GM23338 (cell line): Measurements from ENCODE around the gene NFE2L3.

Source experiments
- CREB1 ChIP-seq: fragments of 250-450 bp; sonication (Bioruptor Pico); IDR thresholded peaks from 2 replicates; pipeline ENCODE4 v1.5.0; 2020; ENCODE audit warnings: low read depth, mild to moderate bottlenecking, moderate library complexity
- EZH2 ChIP-seq: fragments of 200-600 bp; sonication (generic); IDR thresholded peaks from one replicate; pipeline ENCODE4 v1.8.0; 2017; ENCODE audit warnings: antibody characterized with exemption, mild to moderate bottlenecking, low read depth; ENCODE audit not compliant: unreplicated experiment
- EZH2phosphoT487 ChIP-seq: fragments of 200-600 bp; sonication (generic); IDR thresholded peaks from one replicate; pipeline ENCODE4 v1.8.1; 2018; ENCODE audit warnings: antibody characterized with exemption; ENCODE audit not compliant: unreplicated experiment
- JUNB ChIP-seq: IDR thresholded peaks from one replicate; pipeline ENCODE4 v1.6.1; 2016; ENCODE audit warnings: antibody characterized with exemption; ENCODE audit not compliant: unreplicated experiment
- POLR2AphosphoS5 ChIP-seq: IDR thresholded peaks from 2 replicates; pipeline ENCODE4 v1.6.1; 2016; ENCODE audit warnings: antibody characterized with exemption, low read depth
- STAT1 ChIP-seq: IDR thresholded peaks from one replicate; pipeline ENCODE4 v1.6.1; 2016; ENCODE audit warnings: antibody characterized with exemption; ENCODE audit not compliant: unreplicated experiment
- ZNF114 ChIP-seq: fragments of 250-450 bp; sonication (Bioruptor Pico); IDR thresholded peaks from 2 replicates; pipeline ENCODE4 v1.5.0; 2020; ENCODE audit warnings: mild to moderate bottlenecking, moderate library complexity
- ZNF331 ChIP-seq: fragments of 250-450 bp; sonication (Bioruptor Pico); IDR thresholded peaks from 2 replicates; pipeline ENCODE4 v1.5.0; 2020; ENCODE audit warnings: low read depth, mild to moderate bottlenecking, moderate library complexity
- TF ChIP-seq, protein P1 (sequence below), 2 experiments: fragments of 200-600 bp in 1 of 2; sonication (generic) in 1 of 2; conservative IDR thresholded peaks; 2 replicates each; pipeline versions ENCODE4 v1.5.1 to v1.6.1; 2016 to 2017; ENCODE audit warnings: antibody characterized with exemption in 2 of 2, low read depth in 2 of 2, mild to moderate bottlenecking in 2 of 2, moderate library complexity in 1 of 2
- TF ChIP-seq, protein P2 (sequence below): IDR thresholded peaks from one replicate; pipeline ENCODE4 v1.6.1; 2018; ENCODE audit warnings: antibody characterized with exemption; ENCODE audit not compliant: unreplicated experiment
- TF ChIP-seq, protein P3 (sequence below): IDR thresholded peaks from 2 replicates; pipeline ENCODE4 v1.6.1; 2016; ENCODE audit warnings: antibody characterized with exemption
- TF ChIP-seq, protein P4 (sequence below): fragments of 250-450 bp; sonication (Bioruptor Pico); IDR thresholded peaks from 2 replicates; pipeline ENCODE4 v1.5.0; 2020; ENCODE audit warnings: mild to moderate bottlenecking, moderate library complexity

DNA sequence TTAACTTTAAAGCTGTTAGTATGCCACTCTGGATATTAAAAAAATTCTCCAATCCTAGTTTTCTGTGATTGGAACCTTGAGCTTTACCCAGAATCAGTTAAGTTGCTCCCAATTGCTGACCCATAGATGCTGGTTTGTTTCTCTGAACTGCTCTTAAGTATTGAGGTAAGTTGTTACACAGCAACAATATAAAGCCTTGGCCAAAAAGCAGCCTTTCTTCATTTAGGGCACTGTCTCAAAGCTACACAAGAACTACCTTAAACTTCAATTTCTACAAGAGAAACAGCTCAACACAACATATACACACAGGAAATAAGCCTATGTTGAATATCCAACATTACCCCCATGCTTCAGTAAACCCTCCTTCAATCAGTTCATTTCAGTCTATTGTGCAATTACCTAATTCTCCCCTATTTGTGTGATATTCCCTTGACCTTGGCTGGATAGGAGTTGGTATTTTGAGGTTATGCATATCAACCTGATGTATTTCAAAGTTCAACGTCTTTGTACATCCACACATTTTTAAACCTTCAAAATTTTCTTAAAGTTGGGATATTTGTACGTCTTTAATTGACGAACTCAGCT is 37.1 kb downstream of the NFE2L3 start:
- TF ChIP-seq, protein P1, sequence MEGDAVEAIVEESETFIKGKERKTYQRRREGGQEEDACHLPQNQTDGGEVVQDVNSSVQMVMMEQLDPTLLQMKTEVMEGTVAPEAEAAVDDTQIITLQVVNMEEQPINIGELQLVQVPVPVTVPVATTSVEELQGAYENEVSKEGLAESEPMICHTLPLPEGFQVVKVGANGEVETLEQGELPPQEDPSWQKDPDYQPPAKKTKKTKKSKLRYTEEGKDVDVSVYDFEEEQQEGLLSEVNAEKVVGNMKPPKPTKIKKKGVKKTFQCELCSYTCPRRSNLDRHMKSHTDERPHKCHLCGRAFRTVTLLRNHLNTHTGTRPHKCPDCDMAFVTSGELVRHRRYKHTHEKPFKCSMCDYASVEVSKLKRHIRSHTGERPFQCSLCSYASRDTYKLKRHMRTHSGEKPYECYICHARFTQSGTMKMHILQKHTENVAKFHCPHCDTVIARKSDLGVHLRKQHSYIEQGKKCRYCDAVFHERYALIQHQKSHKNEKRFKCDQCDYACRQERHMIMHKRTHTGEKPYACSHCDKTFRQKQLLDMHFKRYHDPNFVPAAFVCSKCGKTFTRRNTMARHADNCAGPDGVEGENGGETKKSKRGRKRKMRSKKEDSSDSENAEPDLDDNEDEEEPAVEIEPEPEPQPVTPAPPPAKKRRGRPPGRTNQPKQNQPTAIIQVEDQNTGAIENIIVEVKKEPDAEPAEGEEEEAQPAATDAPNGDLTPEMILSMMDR (conservative IDR thresholded peaks at IDR 0.05; ENCODE audit: low read depth in 2 of 2) = no peak
- TF ChIP-seq JUNB = no peak
- no peak for TF ChIP-seq CREB1 (CRISPR knock-in tag)
- TF ChIP-seq, protein P2, sequence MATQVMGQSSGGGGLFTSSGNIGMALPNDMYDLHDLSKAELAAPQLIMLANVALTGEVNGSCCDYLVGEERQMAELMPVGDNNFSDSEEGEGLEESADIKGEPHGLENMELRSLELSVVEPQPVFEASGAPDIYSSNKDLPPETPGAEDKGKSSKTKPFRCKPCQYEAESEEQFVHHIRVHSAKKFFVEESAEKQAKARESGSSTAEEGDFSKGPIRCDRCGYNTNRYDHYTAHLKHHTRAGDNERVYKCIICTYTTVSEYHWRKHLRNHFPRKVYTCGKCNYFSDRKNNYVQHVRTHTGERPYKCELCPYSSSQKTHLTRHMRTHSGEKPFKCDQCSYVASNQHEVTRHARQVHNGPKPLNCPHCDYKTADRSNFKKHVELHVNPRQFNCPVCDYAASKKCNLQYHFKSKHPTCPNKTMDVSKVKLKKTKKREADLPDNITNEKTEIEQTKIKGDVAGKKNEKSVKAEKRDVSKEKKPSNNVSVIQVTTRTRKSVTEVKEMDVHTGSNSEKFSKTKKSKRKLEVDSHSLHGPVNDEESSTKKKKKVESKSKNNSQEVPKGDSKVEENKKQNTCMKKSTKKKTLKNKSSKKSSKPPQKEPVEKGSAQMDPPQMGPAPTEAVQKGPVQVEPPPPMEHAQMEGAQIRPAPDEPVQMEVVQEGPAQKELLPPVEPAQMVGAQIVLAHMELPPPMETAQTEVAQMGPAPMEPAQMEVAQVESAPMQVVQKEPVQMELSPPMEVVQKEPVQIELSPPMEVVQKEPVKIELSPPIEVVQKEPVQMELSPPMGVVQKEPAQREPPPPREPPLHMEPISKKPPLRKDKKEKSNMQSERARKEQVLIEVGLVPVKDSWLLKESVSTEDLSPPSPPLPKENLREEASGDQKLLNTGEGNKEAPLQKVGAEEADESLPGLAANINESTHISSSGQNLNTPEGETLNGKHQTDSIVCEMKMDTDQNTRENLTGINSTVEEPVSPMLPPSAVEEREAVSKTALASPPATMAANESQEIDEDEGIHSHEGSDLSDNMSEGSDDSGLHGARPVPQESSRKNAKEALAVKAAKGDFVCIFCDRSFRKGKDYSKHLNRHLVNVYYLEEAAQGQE = no peak
- TF ChIP-seq POLR2AphosphoS5 = no peak
- no peak for TF ChIP-seq EZH2
- TF ChIP-seq EZH2phosphoT487 = no peak
- TF ChIP-seq, protein P3, sequence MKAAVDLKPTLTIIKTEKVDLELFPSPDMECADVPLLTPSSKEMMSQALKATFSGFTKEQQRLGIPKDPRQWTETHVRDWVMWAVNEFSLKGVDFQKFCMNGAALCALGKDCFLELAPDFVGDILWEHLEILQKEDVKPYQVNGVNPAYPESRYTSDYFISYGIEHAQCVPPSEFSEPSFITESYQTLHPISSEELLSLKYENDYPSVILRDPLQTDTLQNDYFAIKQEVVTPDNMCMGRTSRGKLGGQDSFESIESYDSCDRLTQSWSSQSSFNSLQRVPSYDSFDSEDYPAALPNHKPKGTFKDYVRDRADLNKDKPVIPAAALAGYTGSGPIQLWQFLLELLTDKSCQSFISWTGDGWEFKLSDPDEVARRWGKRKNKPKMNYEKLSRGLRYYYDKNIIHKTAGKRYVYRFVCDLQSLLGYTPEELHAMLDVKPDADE = no peak
- TF ChIP-seq STAT1 = no peak
- TF ChIP-seq ZNF331 (CRISPR knock-in tag) = no peak
- TF ChIP-seq ZNF114 (CRISPR knock-in tag) = no peak
- TF ChIP-seq, protein P4, sequence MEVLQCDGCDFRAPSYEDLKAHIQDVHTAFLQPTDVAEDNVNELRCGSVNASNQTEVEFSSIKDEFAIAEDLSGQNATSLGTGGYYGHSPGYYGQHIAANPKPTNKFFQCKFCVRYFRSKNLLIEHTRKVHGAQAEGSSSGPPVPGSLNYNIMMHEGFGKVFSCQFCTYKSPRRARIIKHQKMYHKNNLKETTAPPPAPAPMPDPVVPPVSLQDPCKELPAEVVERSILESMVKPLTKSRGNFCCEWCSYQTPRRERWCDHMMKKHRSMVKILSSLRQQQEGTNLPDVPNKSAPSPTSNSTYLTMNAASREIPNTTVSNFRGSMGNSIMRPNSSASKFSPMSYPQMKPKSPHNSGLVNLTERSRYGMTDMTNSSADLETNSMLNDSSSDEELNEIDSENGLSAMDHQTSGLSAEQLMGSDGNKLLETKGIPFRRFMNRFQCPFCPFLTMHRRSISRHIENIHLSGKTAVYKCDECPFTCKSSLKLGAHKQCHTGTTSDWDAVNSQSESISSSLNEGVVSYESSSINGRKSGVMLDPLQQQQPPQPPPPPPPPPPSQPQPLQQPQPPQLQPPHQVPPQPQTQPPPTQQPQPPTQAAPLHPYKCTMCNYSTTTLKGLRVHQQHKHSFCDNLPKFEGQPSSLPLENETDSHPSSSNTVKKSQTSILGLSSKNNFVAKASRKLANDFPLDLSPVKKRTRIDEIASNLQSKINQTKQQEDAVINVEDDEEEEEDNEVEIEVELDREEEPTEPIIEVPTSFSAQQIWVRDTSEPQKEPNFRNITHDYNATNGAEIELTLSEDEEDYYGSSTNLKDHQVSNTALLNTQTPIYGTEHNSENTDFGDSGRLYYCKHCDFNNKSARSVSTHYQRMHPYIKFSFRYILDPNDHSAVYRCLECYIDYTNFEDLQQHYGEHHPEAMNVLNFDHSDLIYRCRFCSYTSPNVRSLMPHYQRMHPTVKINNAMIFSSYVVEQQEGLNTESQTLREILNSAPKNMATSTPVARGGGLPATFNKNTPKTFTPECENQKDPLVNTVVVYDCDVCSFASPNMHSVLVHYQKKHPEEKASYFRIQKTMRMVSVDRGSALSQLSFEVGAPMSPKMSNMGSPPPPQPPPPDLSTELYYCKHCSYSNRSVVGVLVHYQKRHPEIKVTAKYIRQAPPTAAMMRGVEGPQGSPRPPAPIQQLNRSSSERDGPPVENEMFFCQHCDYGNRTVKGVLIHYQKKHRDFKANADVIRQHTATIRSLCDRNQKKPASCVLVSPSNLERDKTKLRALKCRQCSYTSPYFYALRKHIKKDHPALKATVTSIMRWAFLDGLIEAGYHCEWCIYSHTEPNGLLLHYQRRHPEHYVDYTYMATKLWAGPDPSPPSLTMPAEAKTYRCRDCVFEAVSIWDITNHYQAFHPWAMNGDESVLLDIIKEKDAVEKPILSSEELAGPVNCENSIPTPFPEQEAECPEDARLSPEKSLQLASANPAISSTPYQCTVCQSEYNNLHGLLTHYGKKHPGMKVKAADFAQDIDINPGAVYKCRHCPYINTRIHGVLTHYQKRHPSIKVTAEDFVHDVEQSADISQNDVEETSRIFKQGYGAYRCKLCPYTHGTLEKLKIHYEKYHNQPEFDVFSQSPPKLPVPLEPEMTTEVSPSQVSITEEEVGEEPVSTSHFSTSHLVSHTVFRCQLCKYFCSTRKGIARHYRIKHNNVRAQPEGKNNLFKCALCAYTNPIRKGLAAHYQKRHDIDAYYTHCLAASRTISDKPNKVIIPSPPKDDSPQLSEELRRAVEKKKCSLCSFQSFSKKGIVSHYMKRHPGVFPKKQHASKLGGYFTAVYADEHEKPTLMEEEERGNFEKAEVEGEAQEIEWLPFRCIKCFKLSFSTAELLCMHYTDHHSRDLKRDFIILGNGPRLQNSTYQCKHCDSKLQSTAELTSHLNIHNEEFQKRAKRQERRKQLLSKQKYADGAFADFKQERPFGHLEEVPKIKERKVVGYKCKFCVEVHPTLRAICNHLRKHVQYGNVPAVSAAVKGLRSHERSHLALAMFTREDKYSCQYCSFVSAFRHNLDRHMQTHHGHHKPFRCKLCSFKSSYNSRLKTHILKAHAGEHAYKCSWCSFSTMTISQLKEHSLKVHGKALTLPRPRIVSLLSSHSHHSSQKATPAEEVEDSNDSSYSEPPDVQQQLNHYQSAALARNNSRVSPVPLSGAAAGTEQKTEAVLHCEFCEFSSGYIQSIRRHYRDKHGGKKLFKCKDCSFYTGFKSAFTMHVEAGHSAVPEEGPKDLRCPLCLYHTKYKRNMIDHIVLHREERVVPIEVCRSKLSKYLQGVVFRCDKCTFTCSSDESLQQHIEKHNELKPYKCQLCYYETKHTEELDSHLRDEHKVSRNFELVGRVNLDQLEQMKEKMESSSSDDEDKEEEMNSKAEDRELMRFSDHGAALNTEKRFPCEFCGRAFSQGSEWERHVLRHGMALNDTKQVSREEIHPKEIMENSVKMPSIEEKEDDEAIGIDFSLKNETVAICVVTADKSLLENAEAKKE = no peak
